K562 (cell line): ENCODE measurements around the gene ITPA. TPM values are rescaled to one million over a fixed set of nuclear protein-coding genes. Genes with fewer than 3 reads are reported as not detected.
A peak's percentile ranks its signal among the peaks of the same experiment; 100 is the strongest.

Source experiments
- EGR1 ChIP-seq: fragments of 450-650 bp; conservative IDR thresholded peaks from 2 replicates; pipeline ENCODE4 v1.6.1; 2017; ENCODE audit warnings: mild to moderate bottlenecking
- HCFC1 ChIP-seq: IDR thresholded peaks from 2 replicates; pipeline ENCODE4 v1.6.1; 2012; ENCODE audit warnings: low read depth, low read length, improper control_type of control experiment
- HDAC2 ChIP-seq: fragments of 450-650 bp; IDR thresholded peaks from 2 replicates; pipeline ENCODE4 v1.6.1; 2016; ENCODE audit warnings: mild to moderate bottlenecking
- HEY1 ChIP-seq: fragments of 250-450 bp; sonication (Bioruptor Pico); IDR thresholded peaks from 2 replicates; pipeline ENCODE4 v1.5.0; 2020; ENCODE audit warnings: mild to moderate bottlenecking, moderate library complexity, borderline replicate concordance
- MAZ ChIP-seq, 2 experiments: fragments of 450-650 bp in 1 of 2; sonication (generic) in 1 of 2; formaldehyde crosslinking; IDR thresholded peaks in 1 of 2; conservative IDR thresholded peaks in 1 of 2; 2 replicates each; pipeline versions ENCODE4 v1.4.0 to v1.5.0; 2020; ENCODE audit warnings: mild to moderate bottlenecking in 1 of 2, missing genetic modification reagents in 1 of 2
- NCOA1 ChIP-seq: fragments of 450-650 bp; IDR thresholded peaks from 2 replicates; pipeline ENCODE4 v1.6.1; 2016; ENCODE audit warnings: low read depth
- NR2C2 ChIP-seq, 2 experiments: fragments of 200-800 bp in 1 of 2; sonication (Bioruptor generic) in 1 of 2; sonication (generic) in 1 of 2; formaldehyde crosslinking in 1 of 2; IDR thresholded peaks; 2 replicates each; pipeline versions ENCODE4 v1.6.1 to v1.8.0; 2016 to 2022; ENCODE audit warnings: mild to moderate bottlenecking in 1 of 2, missing compliant biosample characterization in 1 of 2, missing genetic modification characterization in 1 of 2, missing genetic modification reagents in 1 of 2
- PRPF4 ChIP-seq: fragments of 200-400 bp; formaldehyde crosslinking; IDR thresholded peaks from one replicate; pipeline ENCODE4 v1.6.1; 2017; ENCODE audit warnings: low read length, low read depth, mild to moderate bottlenecking; ENCODE audit not compliant: insufficient read depth, poor library complexity, severe bottlenecking
- PYGO2 ChIP-seq: fragments of 450-650 bp; IDR thresholded peaks from 2 replicates; pipeline ENCODE4 v1.6.1; 2016; ENCODE audit warnings: mild to moderate bottlenecking, missing genetic modification characterization, moderate library complexity, missing compliant biosample characterization
- RFX7 ChIP-seq: fragments of 250-450 bp; sonication (Bioruptor Pico); IDR thresholded peaks from 2 replicates; pipeline ENCODE4 v1.5.1; 2021; ENCODE audit warnings: mild to moderate bottlenecking
- SP1 ChIP-seq: sonication (generic); formaldehyde crosslinking; IDR thresholded peaks from 2 replicates; pipeline ENCODE4 v1.8.1; 2022; ENCODE audit warnings: mild to moderate bottlenecking, missing genetic modification reagents
- SREBF1 ChIP-seq: fragments of 150-350 bp; IDR thresholded peaks from 2 replicates; pipeline ENCODE4 v1.6.1; 2014; ENCODE audit warnings: antibody characterized with exemption, low read depth, low read length, borderline replicate concordance
- TARDBP ChIP-seq: fragments of 450-650 bp; IDR thresholded peaks from 2 replicates; pipeline ENCODE4 v1.6.1; 2016
- ZEB2 ChIP-seq: fragments of 450-650 bp; IDR thresholded peaks from 2 replicates; pipeline ENCODE4 v1.6.1; 2016
- ZNF384 ChIP-seq: IDR thresholded peaks from 2 replicates; pipeline ENCODE4 v1.6.1; 2012; ENCODE audit warnings: low read depth, low read length, improper control_type of control experiment
- ZNF551 ChIP-seq: fragments of 250-450 bp; sonication (Bioruptor Pico); IDR thresholded peaks from 2 replicates; pipeline ENCODE4 v1.5.0; 2021; ENCODE audit warnings: mild to moderate bottlenecking, moderate library complexity
- polyA plus RNA-seq, 8 experiments: library from polyadenylated mRNA; depleted of rRNA in 4 of 8; stranded (reverse) in 5 of 8; unstranded in 3 of 8; fragments of >200 nt; fragmentation: Nextera tagmentation in 2 of 8; fragmentation: Illumina TruSeq in 1 of 8; extraction: Ambion mirVana in 2 of 8; extraction: Trizol in 1 of 8; gene quantifications; 2 replicates each; pipeline versions ENCODE4 v1.2.1 to v1.2.3, GENCODE V29; 2011 to 2014; ENCODE audit warnings: inconsistent platforms in 1 of 8, missing spikeins in 1 of 8
- total RNA-seq, 7 experiments: library from RNA; depleted of rRNA in 6 of 7; stranded (reverse); fragments of >200 nt in 6 of 7; fragmentation: Illumina TruSeq in 2 of 7; extraction: Trizol in 2 of 7; gene quantifications; 2 replicates each; pipeline versions ENCODE4 v1.2.1 to v1.2.3, GENCODE V29; 2011 to 2021; ENCODE audit warnings: low replicate concordance in 1 of 7
- TF ChIP-seq, protein P1 (sequence below): fragments of 450-650 bp; IDR thresholded peaks from 2 replicates; pipeline ENCODE4 v1.6.1; 2014; ENCODE audit warnings: low read depth, mild to moderate bottlenecking, moderate library complexity, borderline replicate concordance
- TF ChIP-seq, protein P2 (sequence below): fragments of 150-350 bp; conservative IDR thresholded peaks from 2 replicates; pipeline ENCODE4 v1.6.1; 2014; ENCODE audit warnings: low read length
- TF ChIP-seq, protein P3 (sequence below): fragments of 250-450 bp; sonication (Bioruptor Pico); IDR thresholded peaks from 2 replicates; pipeline ENCODE4 v1.8.0; 2021; ENCODE audit warnings: borderline replicate concordance, mild to moderate bottlenecking, moderate library complexity; ENCODE audit not compliant: poor library complexity, severe bottlenecking
- TF ChIP-seq, protein P4 (sequence below): fragments of 450-650 bp; formaldehyde crosslinking; IDR thresholded peaks from 2 replicates; pipeline ENCODE4 v1.4.0; 2022; ENCODE audit warnings: mild to moderate bottlenecking, moderate library complexity
- TF ChIP-seq, protein P5 (sequence below): sonication (generic); formaldehyde crosslinking; IDR thresholded peaks from 2 replicates; pipeline ENCODE4 v1.5.0; 2020; ENCODE audit warnings: missing genetic modification reagents

ITPA gene
- total and polyA plus RNA-seq, 9 of the 15 experiments (the other 6 are each of a cell fraction or from before 2014, with no cell fraction given) = 5.0 to 79.7 (median 36.7) TPM

DNA sequence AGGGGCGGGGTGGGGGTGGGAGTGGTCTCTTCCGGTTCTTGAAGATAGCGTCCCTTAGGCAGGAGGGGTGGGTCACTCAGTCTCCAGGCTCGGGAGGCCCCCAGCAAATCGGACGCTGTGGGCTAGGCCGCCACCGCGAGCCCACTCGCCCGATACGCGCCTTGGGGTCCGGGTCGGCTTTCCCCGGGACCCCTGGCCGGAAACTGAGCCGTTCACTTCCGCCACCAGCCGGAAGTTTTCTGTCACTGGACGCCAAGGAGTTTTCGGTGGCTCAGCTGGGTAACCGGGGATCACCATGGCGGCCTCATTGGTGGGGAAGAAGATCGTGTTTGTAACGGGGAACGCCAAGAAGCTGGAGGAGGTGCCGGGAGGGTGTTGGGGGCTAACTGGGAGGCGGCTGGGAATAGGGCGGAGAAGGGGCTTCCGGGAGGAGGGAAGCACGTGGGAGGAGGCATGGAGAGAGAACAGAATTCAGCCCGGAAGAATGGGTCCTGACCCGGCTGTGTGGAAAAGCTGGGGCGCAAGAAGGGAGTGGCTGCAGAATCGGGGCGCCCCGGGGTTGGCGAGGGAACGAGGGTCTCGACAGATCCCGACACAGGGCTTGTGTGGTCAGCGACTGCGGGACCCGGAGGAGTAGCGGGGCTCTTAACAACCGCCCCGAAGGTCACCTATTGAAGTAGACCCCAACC lies at the start of gene ITPA (continued):
- TF ChIP-seq, protein P1, sequence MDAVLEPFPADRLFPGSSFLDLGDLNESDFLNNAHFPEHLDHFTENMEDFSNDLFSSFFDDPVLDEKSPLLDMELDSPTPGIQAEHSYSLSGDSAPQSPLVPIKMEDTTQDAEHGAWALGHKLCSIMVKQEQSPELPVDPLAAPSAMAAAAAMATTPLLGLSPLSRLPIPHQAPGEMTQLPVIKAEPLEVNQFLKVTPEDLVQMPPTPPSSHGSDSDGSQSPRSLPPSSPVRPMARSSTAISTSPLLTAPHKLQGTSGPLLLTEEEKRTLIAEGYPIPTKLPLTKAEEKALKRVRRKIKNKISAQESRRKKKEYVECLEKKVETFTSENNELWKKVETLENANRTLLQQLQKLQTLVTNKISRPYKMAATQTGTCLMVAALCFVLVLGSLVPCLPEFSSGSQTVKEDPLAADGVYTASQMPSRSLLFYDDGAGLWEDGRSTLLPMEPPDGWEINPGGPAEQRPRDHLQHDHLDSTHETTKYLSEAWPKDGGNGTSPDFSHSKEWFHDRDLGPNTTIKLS = no peak
- TF ChIP-seq NR2C2 (CRISPR knock-in tag; IDR thresholded peaks at IDR 0.05) = no peak
- peak; percentile 77; the same call in 1 of the 2 replicates for TF ChIP-seq NR2C2 (tag; IDR thresholded peaks at IDR 0.05)
- TF ChIP-seq NCOA1 = peak; percentile 20; the same call in 1 of the 2 replicates
- TF ChIP-seq, protein P2, sequence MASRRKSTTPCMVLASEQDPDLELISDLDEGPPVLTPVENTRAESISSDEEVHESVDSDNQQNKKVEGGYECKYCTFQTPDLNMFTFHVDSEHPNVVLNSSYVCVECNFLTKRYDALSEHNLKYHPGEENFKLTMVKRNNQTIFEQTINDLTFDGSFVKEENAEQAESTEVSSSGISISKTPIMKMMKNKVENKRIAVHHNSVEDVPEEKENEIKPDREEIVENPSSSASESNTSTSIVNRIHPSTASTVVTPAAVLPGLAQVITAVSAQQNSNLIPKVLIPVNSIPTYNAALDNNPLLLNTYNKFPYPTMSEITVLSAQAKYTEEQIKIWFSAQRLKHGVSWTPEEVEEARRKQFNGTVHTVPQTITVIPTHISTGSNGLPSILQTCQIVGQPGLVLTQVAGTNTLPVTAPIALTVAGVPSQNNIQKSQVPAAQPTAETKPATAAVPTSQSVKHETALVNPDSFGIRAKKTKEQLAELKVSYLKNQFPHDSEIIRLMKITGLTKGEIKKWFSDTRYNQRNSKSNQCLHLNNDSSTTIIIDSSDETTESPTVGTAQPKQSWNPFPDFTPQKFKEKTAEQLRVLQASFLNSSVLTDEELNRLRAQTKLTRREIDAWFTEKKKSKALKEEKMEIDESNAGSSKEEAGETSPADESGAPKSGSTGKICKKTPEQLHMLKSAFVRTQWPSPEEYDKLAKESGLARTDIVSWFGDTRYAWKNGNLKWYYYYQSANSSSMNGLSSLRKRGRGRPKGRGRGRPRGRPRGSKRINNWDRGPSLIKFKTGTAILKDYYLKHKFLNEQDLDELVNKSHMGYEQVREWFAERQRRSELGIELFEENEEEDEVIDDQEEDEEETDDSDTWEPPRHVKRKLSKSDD = no peak
- TF ChIP-seq HCFC1 = peak; percentile 23; the same call in 1 of the 2 replicates
- TF ChIP-seq HEY1 (CRISPR knock-in tag) = no peak
- TF ChIP-seq TARDBP = no peak
- TF ChIP-seq, protein P3, sequence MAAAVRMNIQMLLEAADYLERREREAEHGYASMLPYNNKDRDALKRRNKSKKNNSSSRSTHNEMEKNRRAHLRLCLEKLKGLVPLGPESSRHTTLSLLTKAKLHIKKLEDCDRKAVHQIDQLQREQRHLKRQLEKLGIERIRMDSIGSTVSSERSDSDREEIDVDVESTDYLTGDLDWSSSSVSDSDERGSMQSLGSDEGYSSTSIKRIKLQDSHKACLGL (CRISPR knock-in tag) = no peak
- TF ChIP-seq HDAC2 = peak; percentile 89
- peak; percentile 16; the same call in 1 of the 2 replicates for TF ChIP-seq EGR1
- TF ChIP-seq ZNF551 = no peak
- TF ChIP-seq MAZ (CRISPR knock-in tag; conservative IDR thresholded peaks at IDR 0.05 in 1 of 2, IDR thresholded peaks at IDR 0.05 in 1 of 2) = peak in 1 of 2 experiments; percentile 38; a peak in 1 of 4 replicates
- TF ChIP-seq, protein P4, sequence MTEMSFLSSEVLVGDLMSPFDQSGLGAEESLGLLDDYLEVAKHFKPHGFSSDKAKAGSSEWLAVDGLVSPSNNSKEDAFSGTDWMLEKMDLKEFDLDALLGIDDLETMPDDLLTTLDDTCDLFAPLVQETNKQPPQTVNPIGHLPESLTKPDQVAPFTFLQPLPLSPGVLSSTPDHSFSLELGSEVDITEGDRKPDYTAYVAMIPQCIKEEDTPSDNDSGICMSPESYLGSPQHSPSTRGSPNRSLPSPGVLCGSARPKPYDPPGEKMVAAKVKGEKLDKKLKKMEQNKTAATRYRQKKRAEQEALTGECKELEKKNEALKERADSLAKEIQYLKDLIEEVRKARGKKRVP = no peak
- TF ChIP-seq ZEB2 = no peak
- TF ChIP-seq PRPF4 = no peak
- TF ChIP-seq SREBF1 = no peak
- TF ChIP-seq, protein P5, sequence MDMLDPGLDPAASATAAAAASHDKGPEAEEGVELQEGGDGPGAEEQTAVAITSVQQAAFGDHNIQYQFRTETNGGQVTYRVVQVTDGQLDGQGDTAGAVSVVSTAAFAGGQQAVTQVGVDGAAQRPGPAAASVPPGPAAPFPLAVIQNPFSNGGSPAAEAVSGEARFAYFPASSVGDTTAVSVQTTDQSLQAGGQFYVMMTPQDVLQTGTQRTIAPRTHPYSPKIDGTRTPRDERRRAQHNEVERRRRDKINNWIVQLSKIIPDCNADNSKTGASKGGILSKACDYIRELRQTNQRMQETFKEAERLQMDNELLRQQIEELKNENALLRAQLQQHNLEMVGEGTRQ (CRISPR knock-in tag) = no peak
- TF ChIP-seq ZNF384 = no peak
- TF ChIP-seq RFX7 (CRISPR knock-in tag) = no peak
- no peak for TF ChIP-seq PYGO2 (tag)
- no peak; the same call in 1 of the 2 replicates for TF ChIP-seq SP1 (CRISPR knock-in tag)
